OCI-M1 (cell line): ENCODE results near the gene FAR1.

Experiments
- DNase-seq: peaks from one replicate; lab custom pipeline; 2025; lab: John Stamatoyannopoulos, UW

Gene FAR1

GRCh38 chr11:13705710-13706109 is 37.2 kb downstream of the FAR1 start:
- no peak for DNase-seq

DNA sequence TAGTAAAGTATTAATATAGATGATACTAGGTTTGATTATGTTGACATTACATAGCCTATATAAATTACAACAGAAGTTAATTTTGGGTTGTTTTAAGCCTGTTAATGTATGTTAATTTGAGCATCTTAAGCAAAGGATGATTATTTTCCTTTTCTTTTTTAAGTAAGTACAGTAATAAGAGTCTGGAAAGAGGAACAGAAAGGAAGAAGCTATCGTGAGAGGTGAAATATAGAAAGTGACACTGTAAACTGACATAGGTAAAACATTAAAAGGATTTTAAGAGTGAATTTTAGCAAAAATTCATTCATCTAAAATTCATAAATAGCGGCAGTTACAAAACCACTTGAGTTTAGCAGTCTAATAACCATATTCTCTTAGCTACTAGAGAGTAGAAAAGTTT is 45.5 kb downstream of the FAR1 start:
- DNase-seq: no peak

- DNase-seq: peak; percentile 36
Observed at GRCh38 chr11:13717331-13717730, 48.9 kb downstream of the FAR1 start.

- no peak for DNase-seq
Observed at GRCh38 chr11:13718394-13718793, 49.9 kb downstream of the FAR1 start.

GRCh38 chr11:13720940-13721339 is 52.5 kb downstream of the FAR1 start:
- DNase-seq: no peak

GRCh38 chr11:13721760-13722159 is 53.3 kb downstream of the FAR1 start:
- no peak for DNase-seq

- DNase-seq: no peak
Observed at GRCh38 chr11:13726456-13726855, 58.0 kb downstream of the FAR1 start.

GRCh38 chr11:13728076-13728475 is 59.6 kb downstream of the FAR1 start:
- DNase-seq: no peak

DNA sequence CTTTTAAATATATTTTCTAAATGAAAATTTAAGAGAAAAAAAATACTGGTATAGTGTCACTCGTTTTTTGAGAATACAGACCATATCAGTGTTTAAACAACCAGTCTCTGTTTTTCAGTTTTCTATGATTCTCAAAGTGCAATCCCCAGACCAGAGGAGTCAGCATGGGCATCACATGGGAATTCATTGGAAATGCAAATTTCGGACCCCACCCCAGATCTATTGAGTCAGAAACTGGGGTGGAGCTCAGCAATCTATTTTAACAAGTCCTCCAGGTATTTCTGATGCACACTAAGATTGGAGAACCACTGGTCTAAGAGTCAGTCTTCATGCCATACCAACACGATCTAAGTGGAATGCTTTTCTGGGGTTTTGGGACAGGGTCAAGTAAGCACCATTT is 66.1 kb downstream of the FAR1 start:
- no peak for DNase-seq

DNA sequence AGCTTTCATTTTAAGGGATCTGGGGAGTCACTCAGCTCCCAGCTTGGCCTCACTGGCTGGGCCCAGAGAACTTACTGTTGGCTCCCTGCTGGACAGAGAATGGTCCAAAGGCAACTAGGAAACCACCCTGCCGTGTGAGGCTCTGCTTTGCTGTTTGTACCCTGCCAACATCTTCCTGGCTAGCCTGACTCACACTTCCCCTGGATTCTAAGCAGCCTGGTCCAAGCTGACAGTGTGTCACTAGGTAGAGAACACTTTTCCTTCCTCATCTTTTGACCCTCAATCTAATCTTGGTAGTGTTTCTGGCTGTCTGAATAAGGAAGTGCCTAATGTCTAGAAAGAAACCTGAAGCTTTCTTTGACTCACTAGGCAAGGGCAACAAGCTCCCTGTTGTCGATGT is 76.7 kb downstream of the FAR1 start:
- peak; percentile 26 for DNase-seq

DNA sequence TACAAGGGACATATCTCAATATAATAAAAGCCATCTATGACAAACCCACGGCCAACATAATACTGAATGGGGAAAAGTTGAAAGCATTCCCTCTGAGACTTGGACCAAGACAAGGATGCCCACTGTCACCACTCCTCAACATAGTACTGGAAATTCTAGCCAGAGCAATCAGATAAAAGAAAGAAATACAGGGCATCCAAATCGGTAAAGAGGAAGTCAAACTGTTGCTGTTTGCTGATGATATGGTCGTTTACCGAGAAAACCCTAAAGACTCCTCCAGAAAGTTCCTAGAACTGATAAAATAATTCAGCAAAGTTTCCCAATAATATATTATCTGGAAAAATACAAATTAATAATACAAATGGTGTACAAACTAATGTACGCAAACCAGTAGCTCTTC is 84.8 kb downstream of the FAR1 start:
- peak; percentile 85 for DNase-seq

DNA sequence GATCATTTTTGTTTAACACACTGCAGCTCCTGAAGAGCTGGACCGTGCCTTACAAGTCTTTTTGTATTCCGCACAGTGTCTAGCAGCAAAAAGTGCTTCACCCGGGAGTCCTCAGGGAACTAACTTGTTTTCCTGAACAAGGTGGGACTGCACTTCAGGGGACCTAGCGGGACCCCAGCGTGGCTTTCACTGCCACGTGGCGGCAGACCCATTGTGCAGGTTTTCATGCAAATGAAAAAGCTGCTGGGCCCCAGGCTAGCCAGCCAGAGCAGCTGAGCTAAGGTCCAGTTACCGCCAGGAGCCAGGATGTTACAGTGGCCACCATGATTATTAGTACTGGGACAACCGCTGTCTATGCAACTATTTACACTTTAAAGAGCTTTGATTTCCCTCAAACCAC is 90.6 kb downstream of the FAR1 start:
- no peak for DNase-seq

DNA sequence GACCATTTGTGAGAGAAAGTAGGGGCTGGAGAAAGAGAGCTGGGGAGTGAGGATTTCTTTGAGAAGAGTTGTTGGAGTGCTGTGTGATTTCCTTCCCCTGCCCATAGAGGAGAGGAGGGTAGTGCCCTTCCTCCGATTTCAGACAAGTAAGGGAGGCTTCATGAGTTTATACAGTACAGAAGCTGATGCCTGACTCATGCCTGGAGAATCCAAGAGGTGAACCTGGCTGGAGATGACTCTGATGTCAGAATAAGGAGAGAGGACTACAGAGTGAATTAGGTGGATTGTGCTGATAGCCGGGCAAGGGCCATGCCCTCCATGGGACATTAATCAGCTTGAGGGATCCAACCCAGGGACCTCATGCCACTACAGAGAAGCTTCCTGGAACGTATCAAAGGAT is 91.6 kb downstream of the FAR1 start:
- DNase-seq: no peak

DNA sequence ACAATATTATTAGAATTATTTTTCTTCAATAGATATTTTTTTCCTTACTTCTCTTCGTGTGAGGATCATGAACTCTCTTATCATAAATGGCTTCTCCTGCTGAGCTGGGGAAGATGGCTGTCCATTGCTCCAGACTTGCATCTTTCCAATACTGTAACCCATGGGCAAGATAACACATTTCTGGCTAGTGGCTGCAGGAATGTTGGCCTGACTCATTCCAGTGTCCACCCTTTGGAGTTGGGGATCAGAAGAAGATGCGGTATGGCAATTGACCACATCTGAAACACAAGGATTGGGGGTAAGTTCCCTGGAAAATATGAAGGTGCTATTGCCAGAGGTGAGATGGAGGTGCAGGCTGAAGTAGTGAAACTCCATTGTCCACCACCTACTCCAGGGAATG is 92.8 kb downstream of the FAR1 start:
- no peak for DNase-seq

GRCh38 chr11:13761716-13762115 is 93.2 kb downstream of the FAR1 start:
- DNase-seq: no peak

DNA sequence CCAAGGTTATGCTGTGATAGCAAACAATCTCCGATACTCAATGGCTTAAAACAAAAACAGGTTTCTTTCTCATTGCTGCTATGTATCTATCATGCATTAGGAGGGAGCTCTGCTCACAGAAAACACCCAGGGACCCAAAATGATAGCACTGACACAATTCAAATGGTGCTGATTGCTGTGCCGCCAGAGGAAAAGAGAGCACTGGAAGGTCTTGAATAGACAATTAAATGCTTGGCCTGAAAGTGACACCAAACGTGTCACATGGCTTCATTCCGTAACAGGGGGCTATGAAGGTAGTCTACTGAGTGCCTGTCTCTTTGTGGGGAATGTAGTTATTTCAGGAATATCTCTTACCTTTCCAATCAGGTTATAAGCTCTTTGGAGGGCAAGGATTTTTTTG is 94.2 kb downstream of the FAR1 start:
- no peak for DNase-seq

GRCh38 chr11:13763341-13763740 is 94.9 kb downstream of the FAR1 start:
- no peak for DNase-seq

GRCh38 chr11:13765886-13766285 is 97.4 kb downstream of the FAR1 start:
- DNase-seq: no peak

DNA sequence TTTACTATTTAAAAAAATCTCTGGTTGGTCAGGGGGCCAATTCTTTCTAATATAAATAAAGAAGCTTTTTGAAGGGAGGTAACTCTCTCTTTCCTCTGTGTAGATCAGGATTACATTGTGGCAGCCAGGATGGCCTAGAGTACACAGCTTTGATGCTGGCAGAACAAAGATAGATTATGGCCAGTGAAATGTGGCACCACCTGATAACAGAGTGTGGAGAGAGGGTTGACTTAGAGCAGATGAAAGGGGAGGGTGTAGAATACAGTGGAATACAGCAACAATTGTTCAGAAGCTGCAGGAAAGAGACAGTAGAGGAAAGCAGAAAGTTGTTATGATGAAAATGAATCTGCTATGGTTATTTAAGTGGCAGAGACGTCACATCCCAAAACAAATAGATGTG is 99.0 kb downstream of the FAR1 start:
- peak; percentile 88 for DNase-seq

DNA sequence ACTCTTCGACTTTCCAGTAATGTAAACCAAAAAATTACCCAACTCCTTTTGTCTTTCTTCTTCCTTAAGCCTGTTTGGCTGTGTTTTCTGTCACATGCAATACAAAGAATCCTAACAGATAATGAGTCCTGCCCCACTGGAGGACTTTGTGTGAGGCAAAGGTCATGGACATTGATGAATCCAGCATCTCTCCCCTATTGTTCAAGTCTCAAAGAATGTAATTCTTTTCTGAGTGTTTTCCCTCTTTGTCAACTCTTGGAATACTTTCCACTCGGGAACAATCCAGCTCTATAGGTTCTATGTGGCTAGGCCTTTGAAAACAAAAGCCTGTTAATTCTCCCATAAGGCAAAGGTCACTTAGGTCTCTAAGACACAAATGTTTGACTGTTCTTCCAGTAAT is 100.7 kb downstream of the FAR1 start:
- no peak for DNase-seq

DNA sequence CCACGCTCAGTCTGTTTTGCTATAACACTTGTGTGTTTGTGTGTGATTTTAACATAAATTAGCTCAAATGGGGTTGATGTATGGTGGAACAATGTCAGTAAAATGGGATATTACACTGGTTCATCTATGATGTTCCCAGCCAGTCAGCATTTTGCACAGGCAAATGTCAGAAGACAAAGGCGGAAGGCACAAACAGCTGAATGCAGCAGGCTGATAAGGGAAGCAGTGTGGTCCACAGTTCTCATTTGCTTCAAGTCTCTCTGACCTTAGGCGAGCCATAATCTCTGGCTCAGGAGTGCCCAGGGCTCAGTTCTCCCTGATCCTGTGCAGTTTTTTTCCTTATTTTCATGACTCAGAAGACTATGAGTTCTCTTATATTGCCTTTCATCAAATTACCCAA is 102.7 kb downstream of the FAR1 start:
- DNase-seq: peak; percentile 39

- DNase-seq: peak; percentile 85
Observed at GRCh38 chr11:13772223-13773046, 104.0 kb downstream of the FAR1 start.

DNA sequence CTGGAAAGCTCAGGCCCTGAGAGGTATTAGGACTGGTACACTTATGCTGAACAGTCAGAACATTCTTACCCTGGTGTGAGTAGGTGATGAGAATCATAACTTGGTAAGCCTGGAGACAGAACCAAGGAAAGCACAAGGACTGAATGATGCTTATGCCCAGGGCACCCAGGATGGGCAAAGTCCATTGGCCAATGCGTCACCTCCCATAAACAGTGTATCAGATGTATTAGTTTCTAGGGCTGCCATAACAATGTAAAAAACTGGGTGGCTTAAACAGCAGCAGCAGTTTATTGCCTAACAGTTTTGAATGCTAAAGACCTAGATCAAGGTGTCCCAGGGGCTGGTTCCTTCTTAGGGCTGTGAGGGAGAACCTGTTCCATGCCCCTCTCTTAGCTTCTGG is 107.0 kb downstream of the FAR1 start:
- no peak for DNase-seq

GRCh38 chr11:13776134-13776815 is 107.8 kb downstream of the FAR1 start:
- DNase-seq: peak; percentile 40
